ENCODE results near the gene METRNL.
"Not testable (repeated sequence)": the region's sequence is repeated elsewhere in the genome, so short reads cannot be mapped to it uniquely, and the experiment has no call there.

METRNL gene

GRCh38 chr17:83132251-83133081 lies 53.1 kb downstream of the METRNL start:
- FAIRE-seq: no peak
- no peak for DNase-seq (ENCODE audit: insufficient read length, low spot score)
- no peak for TF ChIP-seq POLR2A (IDR thresholded peaks at IDR 0.05; ENCODE audit: low read depth, low read length)

GRCh38 chr17:83133302-83134121 lies 54.1 kb downstream of the METRNL start:
- DNase-seq (ENCODE audit: insufficient read length, low spot score): peak; percentile 50
- FAIRE-seq: no peak
- TF ChIP-seq POLR2A (IDR thresholded peaks at IDR 0.05; ENCODE audit: low read depth, low read length): no peak

- FAIRE-seq; DNase-seq (ENCODE audit: insufficient read length, low spot score): not testable (repeated sequence)
These were observed 55.0 kb downstream of the METRNL start for GRCh38 chr17:83134456-83134855.

- no peak for DNase-seq (ENCODE audit: insufficient read length, low spot score)
- FAIRE-seq: no peak
- TF ChIP-seq POLR2A (IDR thresholded peaks at IDR 0.05; ENCODE audit: low read depth, low read length): no peak
These were observed 56.3 kb downstream of the METRNL start for GRCh38 chr17:83135692-83136091.

GRCh38 chr17:83136156-83136555 lies 56.7 kb downstream of the METRNL start:
- DNase-seq (ENCODE audit: insufficient read length, low spot score) (no peak), FAIRE-seq (no peak)
- no peak for TF ChIP-seq POLR2A (IDR thresholded peaks at IDR 0.05; ENCODE audit: low read depth, low read length)

GRCh38 chr17:83136931-83137330 lies 57.5 kb downstream of the METRNL start:
- no peak for TF ChIP-seq POLR2A (IDR thresholded peaks at IDR 0.05; ENCODE audit: low read depth, low read length)
- DNase-seq (ENCODE audit: insufficient read length, low spot score) (no peak), FAIRE-seq (no peak)

- TF ChIP-seq POLR2A (IDR thresholded peaks at IDR 0.05; ENCODE audit: low read depth, low read length): no peak
- DNase-seq (ENCODE audit: insufficient read length, low spot score) (no peak), FAIRE-seq (no peak)
These were observed 58.1 kb downstream of the METRNL start for GRCh38 chr17:83137523-83137922.

- FAIRE-seq: no peak
- no peak for DNase-seq (ENCODE audit: insufficient read length, low spot score)
- no peak for TF ChIP-seq POLR2A (IDR thresholded peaks at IDR 0.05; ENCODE audit: low read depth, low read length)
These were observed 59.4 kb downstream of the METRNL start for GRCh38 chr17:83138820-83139219.

- DNase-seq (ENCODE audit: insufficient read length, low spot score); FAIRE-seq: not testable (repeated sequence)
These were observed 60.3 kb downstream of the METRNL start for GRCh38 chr17:83139541-83140248.

GRCh38 chr17:83140249-83140566 lies 60.8 kb downstream of the METRNL start:
- DNase-seq (ENCODE audit: insufficient read length, low spot score): not testable (repeated sequence)

GRCh38 chr17:83142619-83143018 lies 63.2 kb downstream of the METRNL start:
- FAIRE-seq (no peak), DNase-seq (ENCODE audit: insufficient read length, low spot score) (no peak)
- no peak for TF ChIP-seq POLR2A (IDR thresholded peaks at IDR 0.05; ENCODE audit: low read depth, low read length)

More at GRCh38 chr17:83140249-83140566, 60.8 kb downstream of the METRNL start:
- not testable (repeated sequence) for FAIRE-seq

GRCh38 chr17:83143817-83144231 lies 64.4 kb downstream of the METRNL start:
- DNase-seq (ENCODE audit: insufficient read length, low spot score) (no peak), FAIRE-seq (no peak)
- no peak for TF ChIP-seq POLR2A (IDR thresholded peaks at IDR 0.05; ENCODE audit: low read depth, low read length)

Data from H54 (cell line).